ENCODE data around the gene DPH1. TPM values are rescaled to one million over a fixed set of nuclear protein-coding genes. Genes with fewer than 3 reads are reported as not detected.
"Not testable (repeated sequence)": the region's sequence is repeated elsewhere in the genome, so short reads cannot be mapped to it uniquely, and the experiment has no call there.

DPH1 gene
- 10 to 100 TPM; 47.2 to 59.9 (median 57.7) TPM for total RNA-seq

- intact Hi-C loops (cut with DNase I; ENCODE audit: low total_unique reads) (loop anchor here (2.0 kb wide), 2 partner anchors 37 to 361 kb away; no protein-coding TSS in a partner anchor), in situ Hi-C loops (cut with MboI; ENCODE audit: low sequenced_read_pairs in 4 of 4) (loop anchor here (5.0 to 25.0 kb wide), 5 partner anchors 115 to 368 kb away; partner anchors contain the start of gene PRPF8 (in 1 of the 4))
- Histone ChIP-seq H3K4me3 (peak within 1 kb of the TSS; percentile 75 to 100 (median 91)), H3K27ac (peak within 1 kb of the TSS; percentile 87 to 98 (median 96)), H3K36me3 (peaks cover 0 to 4% of the 10 kb centered on the region in 2 donors), H3K27me3 (no peaks in the 10 kb centered on the region), H3K4me1 (peaks cover 25 to 29% of the 10 kb centered on the region in 2 donors), H3K9me3 (no peaks in the 10 kb centered on the region)
- ATAC-seq (peak; percentile 81 to 83), DNase-seq (peak; percentile 85 to 90)
- TF ChIP-seq CTCF (IDR thresholded peaks at IDR 0.05 in 4 of 5, conservative IDR thresholded peaks at IDR 0.05 in 1 of 5) (peak in 2 of 5 experiments; percentile 10 to 41), POLR2A (IDR thresholded peaks at IDR 0.05) (peak; percentile 78 to 88)
Measured at GRCh38 chr17:2029911-2030778, at the start of gene DPH1. DPH1 (plus strand) TSS chr17:2030153; CDS start chr17:2030170, 17 bp downstream.

GRCh38 chr17:1980665-1981250 lies 49.2 kb upstream of the DPH1 start:
- Histone ChIP-seq H3K27ac (no peak overlapping the region), H3K27me3 (peaks cover 7 to 21% (median 13%) of the 10 kb centered on the region in 3 donors), H3K9me3 (no peaks in the 10 kb centered on the region), H3K4me3 (no peak overlapping the region), H3K4me1 (peaks cover 0 to 5% of the 10 kb centered on the region in 2 donors), H3K36me3 (no peaks in the 10 kb centered on the region)
- intact Hi-C loops (cut with DNase I; ENCODE audit: low total_unique reads) = no loop called here
- TF ChIP-seq CTCF (IDR thresholded peaks at IDR 0.05 in 4 of 5, conservative IDR thresholded peaks at IDR 0.05 in 1 of 5) (no peak), POLR2A (IDR thresholded peaks at IDR 0.05) (no peak)
- in situ Hi-C loops (cut with MboI; ENCODE audit: low sequenced_read_pairs in 4 of 4) = no loop called here
- no peak for ATAC-seq
- no peak for DNase-seq

- DNase-seq; in situ Hi-C loops (cut with MboI; ENCODE audit: low sequenced_read_pairs in 4 of 4); H3K36me3 ChIP-seq; H3K27ac ChIP-seq; H3K4me3 ChIP-seq; H3K9me3 ChIP-seq; H3K27me3 ChIP-seq; H3K4me1 ChIP-seq; intact Hi-C loops (cut with DNase I; ENCODE audit: low total_unique reads); ATAC-seq: not testable (repeated sequence)
Measured at GRCh38 chr17:1982793-1983366, 47.1 kb upstream of the DPH1 start.

DNA sequence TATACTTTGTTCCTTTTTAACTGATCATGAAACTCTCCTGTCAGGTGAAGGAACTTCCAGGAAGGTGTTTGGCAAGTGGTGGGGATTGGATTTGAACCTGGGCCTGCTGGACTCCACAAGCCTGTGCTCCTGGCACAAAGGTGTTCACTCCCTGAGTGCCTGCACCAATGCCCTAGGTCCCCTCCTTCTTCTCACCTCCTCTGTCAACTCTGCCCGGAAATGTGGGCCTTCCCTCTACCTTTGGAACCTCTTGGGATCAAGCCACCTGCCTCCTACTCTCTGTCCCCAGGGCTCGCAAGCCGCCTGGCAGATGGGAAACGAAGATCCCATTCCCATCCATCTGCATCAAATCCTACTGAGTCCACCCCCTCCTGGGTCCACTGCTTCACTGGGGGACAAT lies 44.9 kb upstream of the DPH1 start:
- TF ChIP-seq POLR2A (IDR thresholded peaks at IDR 0.05) (no peak), CTCF (IDR thresholded peaks at IDR 0.05 in 4 of 5, conservative IDR thresholded peaks at IDR 0.05 in 1 of 5) (no peak)
- peaks cover 5 to 6% of the 10 kb centered on the region in 2 donors for H3K4me1 ChIP-seq
- no peaks in the 10 kb centered on the region for H3K9me3 ChIP-seq
- in situ Hi-C loops (cut with MboI; ENCODE audit: low sequenced_read_pairs in 4 of 4) = no loop called here
- DNase-seq (no peak), ATAC-seq (no peak)
- H3K4me3 ChIP-seq = no peak overlapping the region
- intact Hi-C loops (cut with DNase I; ENCODE audit: low total_unique reads) = no loop called here
- no peaks in the 10 kb centered on the region for H3K36me3 ChIP-seq
- H3K27me3 ChIP-seq = no peaks in the 10 kb centered on the region
- no peak overlapping the region for H3K27ac ChIP-seq

DNA sequence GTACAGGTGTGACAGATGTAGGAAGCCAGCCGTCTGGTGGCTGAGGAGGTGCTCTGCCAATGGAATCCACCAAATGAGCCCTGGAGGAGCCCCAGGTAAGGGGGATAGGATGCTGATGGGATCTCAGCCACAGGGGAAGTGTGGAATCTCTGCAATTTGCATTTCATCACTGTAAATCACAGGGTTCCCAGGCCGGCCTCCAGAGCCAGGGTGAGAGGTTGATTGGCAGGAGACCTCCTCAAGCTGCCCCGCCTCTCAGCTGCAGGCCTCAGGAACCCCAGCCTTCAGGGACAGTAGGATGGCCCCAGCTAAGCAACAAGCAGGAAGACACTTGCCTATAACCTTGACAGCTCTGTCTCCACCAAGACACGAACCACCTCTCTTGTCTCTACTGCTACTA lies 44.3 kb upstream of the DPH1 start:
- intact Hi-C loops (cut with DNase I; ENCODE audit: low total_unique reads) = no loop called here
- Histone ChIP-seq H3K27me3 (no peaks in the 10 kb centered on the region), H3K27ac (no peak overlapping the region), H3K4me3 (no peak overlapping the region), H3K4me1 (peaks cover 5 to 6% of the 10 kb centered on the region in 2 donors), H3K36me3 (no peaks in the 10 kb centered on the region), H3K9me3 (no peaks in the 10 kb centered on the region)
- DNase-seq (no peak), ATAC-seq (no peak)
- TF ChIP-seq CTCF (IDR thresholded peaks at IDR 0.05 in 4 of 5, conservative IDR thresholded peaks at IDR 0.05 in 1 of 5) (no peak), POLR2A (IDR thresholded peaks at IDR 0.05) (no peak)
- in situ Hi-C loops (cut with MboI; ENCODE audit: low sequenced_read_pairs in 4 of 4) = no loop called here
